Mesenchymal stem cell (in vitro differentiated cells and primary cell): ENCODE data around the gene GOLGA8K.
"Not testable (repeated sequence)": the region's sequence is repeated elsewhere in the genome, so short reads cannot be mapped to it uniquely, and the experiment has no call there.

Experiments
- DNase-seq: peaks from one replicate; pipeline ENCODE4 v3.0.0-alpha.2; 2013
- H2AFZ ChIP-seq: one replicate; pipeline ENCODE4 v1.6.1; 2013; ENCODE audit warnings: low read depth, mild to moderate bottlenecking, control low read depth, inconsistent platforms, low read length, moderate library complexity
- H2AK5ac ChIP-seq: 2 replicates; pipeline ENCODE4 v1.6.1; 2013; ENCODE audit warnings: low read length, moderate library complexity, mild to moderate bottlenecking, inconsistent platforms; ENCODE audit not compliant: severe bottlenecking
- H2BK120ac ChIP-seq: one replicate; pipeline ENCODE4 v1.6.1; 2013; ENCODE audit warnings: low read depth, mild to moderate bottlenecking, inconsistent platforms, low read length, moderate library complexity
- H2BK12ac ChIP-seq, 2 experiments: one replicate each; pipeline ENCODE4 v1.6.1; 2013; ENCODE audit warnings: inconsistent platforms in 2 of 2, low read length in 2 of 2, mild to moderate bottlenecking in 2 of 2, moderate library complexity in 2 of 2, control low read depth in 1 of 2
- H2BK15ac ChIP-seq: one replicate; pipeline ENCODE4 v1.6.1; 2013; ENCODE audit warnings: mild to moderate bottlenecking, low read depth, inconsistent platforms; ENCODE audit not compliant: poor library complexity, severe bottlenecking
- H2BK5ac ChIP-seq: 2 replicates; pipeline ENCODE4 v1.6.1; 2013; ENCODE audit warnings: low read depth, mild to moderate bottlenecking, low read length, control low read depth, inconsistent platforms; ENCODE audit not compliant: poor library complexity, severe bottlenecking
- H3K14ac ChIP-seq, 2 experiments: one replicate each; pipeline ENCODE4 v1.6.1; 2013; ENCODE audit warnings: inconsistent platforms in 2 of 2, low read length in 2 of 2, control low read depth in 1 of 2, mild to moderate bottlenecking in 1 of 2, moderate library complexity in 1 of 2
- H3K18ac ChIP-seq, 2 experiments: one replicate each; pipeline ENCODE4 v1.6.1; 2013; ENCODE audit warnings: inconsistent platforms in 2 of 2, low read length in 2 of 2, control low read depth in 1 of 2, low read depth in 1 of 2, mild to moderate bottlenecking in 1 of 2
- H3K23ac ChIP-seq, 2 experiments: one replicate each; pipeline ENCODE4 v1.6.1; 2013; ENCODE audit warnings: inconsistent platforms in 2 of 2, low read length in 2 of 2, mild to moderate bottlenecking in 2 of 2, moderate library complexity in 2 of 2, control low read depth in 1 of 2
- H3K27ac ChIP-seq: 2 replicates; pipeline ENCODE4 v1.5.1; 2013; ENCODE audit warnings: mild to moderate bottlenecking, moderate library complexity, low read length, control low read depth, inconsistent platforms; ENCODE audit not compliant: poor library complexity, severe bottlenecking
- H3K27me3 ChIP-seq, 2 experiments: 2 replicates each; pipeline versions ENCODE4 v1.6.1 to v1.7.0; 2013; ENCODE audit warnings: low read length in 2 of 2, mild to moderate bottlenecking in 2 of 2, moderate library complexity in 2 of 2, control low read depth in 1 of 2, inconsistent platforms in 1 of 2; ENCODE audit not compliant: control insufficient read depth in 1 of 2, insufficient read depth in 1 of 2
- H3K36me3 ChIP-seq, 2 experiments: 2 replicates each; pipeline versions ENCODE4 v1.6.1 to v1.7.0; 2013; ENCODE audit warnings: low read length in 2 of 2, control low read depth in 1 of 2, inconsistent platforms in 1 of 2, low read depth in 1 of 2, mild to moderate bottlenecking in 1 of 2; ENCODE audit not compliant: insufficient read depth in 2 of 2, control insufficient read depth in 1 of 2
- H3K4ac ChIP-seq, 2 experiments: one replicate each; pipeline ENCODE4 v1.6.1; 2013; ENCODE audit warnings: inconsistent platforms in 2 of 2, low read length in 2 of 2, mild to moderate bottlenecking in 2 of 2, moderate library complexity in 2 of 2, control low read depth in 1 of 2, low read depth in 1 of 2
- H3K4me1 ChIP-seq: 2 replicates; pipeline ENCODE4 v1.6.1; 2013; ENCODE audit warnings: low read depth, low read length, control low read depth; ENCODE audit not compliant: control insufficient read depth, insufficient read depth
- H3K4me2 ChIP-seq: 2 replicates; pipeline ENCODE4 v1.6.1; 2013; ENCODE audit warnings: low read length, mild to moderate bottlenecking, inconsistent platforms; ENCODE audit not compliant: poor library complexity, severe bottlenecking
- H3K4me3 ChIP-seq, 2 experiments: 2 replicates each; pipeline versions ENCODE4 v1.5.1 to v1.7.0; 2013; ENCODE audit warnings: low read length in 2 of 2, mild to moderate bottlenecking in 2 of 2, control low read depth in 1 of 2, low read depth in 1 of 2; ENCODE audit not compliant: insufficient read depth in 1 of 2
- H3K79me1 ChIP-seq: replicated peaks from 2 replicates; pipeline ENCODE4 v1.6.1; 2013; ENCODE audit warnings: mild to moderate bottlenecking, control low read depth, low read length, inconsistent platforms; ENCODE audit not compliant: poor library complexity, severe bottlenecking
- H3K9ac ChIP-seq: 2 replicates; pipeline ENCODE4 v1.7.0; 2013; ENCODE audit warnings: mild to moderate bottlenecking, low read length, moderate library complexity
- H3K9me3 ChIP-seq: 2 replicates; pipeline ENCODE4 v1.7.0; 2013; ENCODE audit warnings: mild to moderate bottlenecking, low read length; ENCODE audit not compliant: control insufficient read depth
- H4K8ac ChIP-seq: one replicate; pipeline ENCODE4 v1.6.1; 2013; ENCODE audit warnings: inconsistent platforms, mild to moderate bottlenecking, low read length, moderate library complexity
- H4K91ac ChIP-seq: one replicate; pipeline ENCODE4 v1.6.1; 2013; ENCODE audit warnings: mild to moderate bottlenecking, low read length, inconsistent platforms
- whole genome bisulfite sequencing: methylation state at CpG from one replicate; pipeline ENCODE4 v1.1.7; 2013; ENCODE audit warnings: mixed read lengths; 5-methylcytosine and 5-hydroxymethylcytosine counted together

The GOLGA8K gene

GRCh38 chr15:32365955-32366354 is 37.1 kb downstream of the GOLGA8K start:
- not testable (repeated sequence) for H2AK5ac ChIP-seq, H3K14ac ChIP-seq, H3K27ac ChIP-seq

GRCh38 chr15:32364944-32365343 is 38.1 kb downstream of the GOLGA8K start:
- not testable (repeated sequence) for H3K79me1 ChIP-seq, H3K14ac ChIP-seq, H3K9me3 ChIP-seq, H4K8ac ChIP-seq, H2BK120ac ChIP-seq, H2AK5ac ChIP-seq, H3K36me3 ChIP-seq, H2BK5ac ChIP-seq, H2BK12ac ChIP-seq, H3K18ac ChIP-seq, H2BK15ac ChIP-seq, H3K27me3 ChIP-seq, H3K9ac ChIP-seq, H3K4me3 ChIP-seq, H3K27ac ChIP-seq, H2AFZ ChIP-seq, DNase-seq, H3K23ac ChIP-seq, H3K4me2 ChIP-seq, H3K4me1 ChIP-seq, H4K91ac ChIP-seq, H3K4ac ChIP-seq
- WGBS = no CpG with 5 or more reads among the region's 16 CpGs

More at GRCh38 chr15:32365955-32366354, 37.1 kb downstream of the GOLGA8K start:
- H3K18ac ChIP-seq, H4K8ac ChIP-seq, H2AFZ ChIP-seq, H2BK12ac ChIP-seq, H3K4me1 ChIP-seq, H3K9me3 ChIP-seq, H3K4me3 ChIP-seq, H3K4ac ChIP-seq, H4K91ac ChIP-seq, H2BK5ac ChIP-seq, H3K23ac ChIP-seq, H3K36me3 ChIP-seq, H3K27me3 ChIP-seq, H2BK120ac ChIP-seq, H3K9ac ChIP-seq, DNase-seq, H3K79me1 ChIP-seq, H3K4me2 ChIP-seq, H2BK15ac ChIP-seq: not testable (repeated sequence)
- no CpG with 5 or more reads among the region's 10 CpGs for WGBS

DNA sequence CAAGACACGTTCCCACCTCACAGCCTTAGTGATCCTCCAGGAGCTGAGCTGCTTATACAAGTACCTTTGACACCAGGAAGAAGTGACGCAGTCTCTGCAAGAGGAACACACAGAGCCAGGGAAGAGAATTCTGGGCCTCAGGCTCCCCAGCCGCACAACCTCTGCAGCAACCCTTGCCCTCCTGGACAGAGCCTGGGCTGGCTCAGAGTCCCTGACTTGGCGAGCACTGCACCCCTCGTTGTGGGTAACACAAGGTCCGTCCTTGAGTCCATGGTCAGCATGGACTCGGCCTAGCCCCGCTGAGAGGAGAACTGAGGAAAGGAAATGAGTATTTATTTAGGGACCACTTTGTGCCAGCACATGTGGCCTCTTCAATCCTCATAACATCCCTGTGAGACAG is 39.6 kb downstream of the GOLGA8K start:
- not testable (repeated sequence) for H4K8ac ChIP-seq, H3K4me2 ChIP-seq, H3K79me1 ChIP-seq, DNase-seq, H3K4me3 ChIP-seq, H3K4ac ChIP-seq, H2AFZ ChIP-seq, H3K18ac ChIP-seq, H3K9me3 ChIP-seq, H3K23ac ChIP-seq, H2BK15ac ChIP-seq, H3K27me3 ChIP-seq, H2AK5ac ChIP-seq, H3K4me1 ChIP-seq, H3K9ac ChIP-seq, H2BK120ac ChIP-seq, H3K14ac ChIP-seq, H3K36me3 ChIP-seq, H2BK5ac ChIP-seq, H2BK12ac ChIP-seq, H3K27ac ChIP-seq, H4K91ac ChIP-seq
- no CpG with 5 or more reads among the region's 8 CpGs for WGBS

GRCh38 chr15:32361662-32362061 is 41.4 kb downstream of the GOLGA8K start:
- H2AK5ac ChIP-seq, H3K79me1 ChIP-seq, H4K91ac ChIP-seq, H2BK15ac ChIP-seq, H3K4ac ChIP-seq, H2BK120ac ChIP-seq, H3K23ac ChIP-seq, H3K14ac ChIP-seq, H3K4me2 ChIP-seq, DNase-seq, H4K8ac ChIP-seq, H2BK5ac ChIP-seq, H3K4me1 ChIP-seq, H3K4me3 ChIP-seq, H3K9me3 ChIP-seq, H2BK12ac ChIP-seq, H3K9ac ChIP-seq, H3K36me3 ChIP-seq, H3K27me3 ChIP-seq, H3K27ac ChIP-seq, H2AFZ ChIP-seq, H3K18ac ChIP-seq: not testable (repeated sequence)
- no CpG with 5 or more reads among the region's 4 CpGs for WGBS
